Bronchial epithelial cell (primary cell): ENCODE data around the gene RUBCNL. TPM values are rescaled to one million over a fixed set of nuclear protein-coding genes. Genes with fewer than 3 reads are reported as not detected.
A peak's percentile ranks its signal among the peaks of the same experiment; 100 is the strongest.

Experiments
- DNase-seq: peaks from one replicate; pipeline ENCODE4 v3.0.0-alpha.2; 2010; ENCODE audit warnings: low read depth
- FAIRE-seq: peaks from 2 replicates; lab custom pipeline; 2011; peaks lifted over from hg19 to GRCh38; lab: Jason Lieb, UNC
- H3K27me3 ChIP-seq: 2 replicates; pipeline ENCODE4 v1.5.1; 2011; ENCODE audit warnings: low read length; ENCODE audit not compliant: control insufficient read depth, insufficient read depth
- H3K36me3 ChIP-seq: 2 replicates; pipeline ENCODE4 v1.5.1; 2011; ENCODE audit warnings: low read length; ENCODE audit not compliant: control insufficient read depth, insufficient read depth
- H3K4me3 ChIP-seq: 2 replicates; pipeline ENCODE4 v1.5.1; 2011; ENCODE audit warnings: mild to moderate bottlenecking, low read depth, low read length, control low read depth
- CTCF ChIP-seq: IDR thresholded peaks from 2 replicates; pipeline ENCODE4 v1.5.1; 2011; ENCODE audit warnings: mild to moderate bottlenecking, moderate library complexity, low read length, control low read depth, inconsistent platforms; ENCODE audit not compliant: insufficient read depth, severe bottlenecking
- total RNA-seq: library from RNA; depleted of rRNA; stranded (reverse); fragments of >200 nt; gene quantifications from 2 replicates; pipeline ENCODE4 v1.2.1, GENCODE V29; 2014

The RUBCNL gene
- total RNA-seq, 1 donor from 2014 or later, result not detected

- no peak overlapping the region for H3K4me3 ChIP-seq
- TF ChIP-seq CTCF, result peak; percentile 69
- no peaks in the 10 kb centered on the region for H3K36me3 ChIP-seq
- DNase-seq (peak; percentile 40), FAIRE-seq (peak; percentile 32)
- H3K27me3 ChIP-seq, result no peaks in the 10 kb centered on the region
Measured at GRCh38 chr13:46321494-46322225, 65.4 kb downstream of the RUBCNL start.

DNA sequence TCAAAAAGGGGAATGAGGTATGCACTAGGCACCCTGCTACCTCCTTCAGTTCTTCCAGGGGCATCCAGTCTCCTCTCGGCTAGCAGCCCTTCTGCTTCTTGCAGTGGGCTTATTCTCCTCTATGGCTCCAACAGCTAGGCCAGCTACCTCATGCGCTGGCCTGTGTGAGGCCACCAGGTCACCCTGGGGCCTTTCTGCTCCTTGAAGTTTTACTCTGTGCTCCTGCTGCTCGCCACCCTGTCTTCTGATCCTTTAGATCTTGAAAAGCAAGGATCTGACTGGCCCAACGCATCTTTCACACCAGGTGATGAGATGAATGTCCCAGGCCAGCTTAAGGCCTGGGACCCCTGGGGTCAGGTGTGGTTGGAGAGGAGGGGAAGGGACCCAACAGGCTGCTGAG is 66.2 kb downstream of the RUBCNL start:
- DNase-seq (no peak), FAIRE-seq (no peak)
- Histone ChIP-seq H3K36me3 (no peaks in the 10 kb centered on the region), H3K27me3 (no peaks in the 10 kb centered on the region), H3K4me3 (no peak overlapping the region)
- TF ChIP-seq CTCF, result no peak

DNA sequence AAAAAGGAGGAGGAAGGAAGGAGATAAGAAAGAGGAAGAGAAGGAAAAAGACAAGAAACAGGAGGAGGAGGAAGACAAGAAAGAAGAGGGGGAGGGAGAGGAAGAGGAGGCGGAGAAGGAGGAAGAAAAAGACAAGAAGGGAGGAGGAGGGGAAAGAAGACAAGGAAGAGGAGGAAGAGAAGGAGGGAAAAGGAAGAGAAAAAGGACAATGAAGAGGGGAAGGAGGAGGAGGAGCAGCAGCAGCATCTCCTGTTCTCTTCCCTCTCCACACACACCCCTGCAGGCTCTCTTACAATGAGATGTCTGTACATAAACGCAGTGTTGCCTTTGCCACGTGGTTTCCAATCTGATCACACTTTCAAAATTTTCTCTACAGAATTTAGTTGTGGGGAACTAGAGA is 66.6 kb downstream of the RUBCNL start:
- FAIRE-seq (no peak), DNase-seq (no peak)
- TF ChIP-seq CTCF, result no peak
- no peak overlapping the region for H3K4me3 ChIP-seq
- H3K27me3 ChIP-seq, result no peaks in the 10 kb centered on the region
- no peaks in the 10 kb centered on the region for H3K36me3 ChIP-seq

- FAIRE-seq (no peak), DNase-seq (no peak)
- Histone ChIP-seq H3K36me3 (no peaks in the 10 kb centered on the region), H3K27me3 (no peaks in the 10 kb centered on the region), H3K4me3 (no peak overlapping the region)
- no peak for TF ChIP-seq CTCF
Measured at GRCh38 chr13:46318986-46319385, 68.1 kb downstream of the RUBCNL start.

GRCh38 chr13:46317120-46317519 is 69.9 kb downstream of the RUBCNL start:
- FAIRE-seq (no peak), DNase-seq (no peak)
- Histone ChIP-seq H3K27me3 (no peaks in the 10 kb centered on the region), H3K4me3 (no peak overlapping the region), H3K36me3 (no peaks in the 10 kb centered on the region)
- TF ChIP-seq CTCF, result no peak
